OCI-LY7 (cell line): ENCODE data around the gene FRMD1. TPM values are rescaled to one million over a fixed set of nuclear protein-coding genes. Genes with fewer than 3 reads are reported as not detected.

Source experiments
- BruUV-seq: library from RNA; stranded (reverse); fragments of 400-500 nt; replicated peaks from 2 replicates; lab custom pipeline; 2021; lab: Mats Ljungman, UMichigan
- CTCF ChIA-PET: fragments of 300-600 bp; sonication (Branson Sonifier 250); formaldehyde crosslinking; loops from one replicate; lab custom pipeline; 2022; ENCODE audit warnings: antibody characterized with exemption; ENCODE audit not compliant: unreplicated experiment; lab: Charles Lee
- POLR2A ChIA-PET: fragments of 300-600 bp; sonication (Branson Sonifier 250); formaldehyde crosslinking; loops from one replicate; lab custom pipeline; 2022; ENCODE audit warnings: antibody characterized with exemption; lab: Charles Lee
- DNase-seq: peaks from one replicate; pipeline ENCODE4 v3.0.0-alpha.2; 2015; ENCODE audit warnings: low spot score
- H2AFZ ChIP-seq: fragments of 200-600 bp; sonication (generic), shearing (Covaris generic); 2 replicates; pipeline ENCODE4 v1.6.1; 2014; ENCODE audit warnings: mild to moderate bottlenecking, antibody characterized with exemption, low read length, moderate library complexity
- H3K27ac ChIP-seq: fragments of 200-600 bp; sonication (generic); 2 replicates; pipeline ENCODE4 v1.5.1; 2014; ENCODE audit warnings: mixed run types, low read depth, mild to moderate bottlenecking, moderate library complexity, low read length, inconsistent platforms; ENCODE audit not compliant: poor library complexity, severe bottlenecking
- H3K36me3 ChIP-seq: fragments of 200-600 bp; sonication (generic); 2 replicates; pipeline ENCODE4 v1.6.1; 2014; ENCODE audit warnings: mild to moderate bottlenecking, antibody characterized with exemption, low read length, moderate library complexity, mixed read lengths; ENCODE audit not compliant: insufficient read depth
- H3K4me1 ChIP-seq: fragments of 200-600 bp; sonication (generic); 2 replicates; pipeline ENCODE4 v1.5.1; 2014; ENCODE audit warnings: mild to moderate bottlenecking, low read length; ENCODE audit not compliant: insufficient read depth, poor library complexity, severe bottlenecking
- H3K4me2 ChIP-seq: fragments of 200-600 bp; sonication (generic); 2 replicates; pipeline ENCODE4 v1.6.1; 2014; ENCODE audit warnings: mild to moderate bottlenecking, low read length
- H3K4me3 ChIP-seq: fragments of 200-600 bp; sonication (generic); 2 replicates; pipeline ENCODE4 v1.5.1; 2014; ENCODE audit warnings: mild to moderate bottlenecking, low read depth, low read length; ENCODE audit not compliant: poor library complexity, severe bottlenecking
- H3K79me2 ChIP-seq: fragments of 200-600 bp; sonication (generic); 2 replicates; pipeline ENCODE4 v1.6.1; 2016; ENCODE audit warnings: low read depth, mild to moderate bottlenecking, low read length, moderate library complexity, mixed read lengths; ENCODE audit not compliant: insufficient read depth
- H3K9me2 ChIP-seq: fragments of 200-600 bp; sonication (generic); 2 replicates; pipeline ENCODE4 v1.6.1; 2016; ENCODE audit warnings: mild to moderate bottlenecking, low read length, mixed read lengths; ENCODE audit not compliant: insufficient read depth
- H3K9me3 ChIP-seq: fragments of 200-600 bp; sonication (generic); 2 replicates; pipeline ENCODE4 v1.6.1; 2014; ENCODE audit warnings: mild to moderate bottlenecking, mixed run types, low read length, mixed read lengths
- H4K20me1 ChIP-seq: fragments of 200-600 bp; sonication (generic); 2 replicates; pipeline ENCODE4 v1.6.1; 2014; ENCODE audit warnings: mild to moderate bottlenecking, antibody characterized with exemption, low read length, moderate library complexity, mixed read lengths; ENCODE audit not compliant: insufficient read depth
- EZH2phosphoT487 ChIP-seq: fragments of 200-600 bp; sonication (generic); IDR thresholded peaks from 2 replicates; pipeline ENCODE4 v1.6.1; 2018; ENCODE audit warnings: low read depth, borderline replicate concordance, mild to moderate bottlenecking, mixed run types, antibody characterized with exemption, low read length, moderate library complexity, mixed read lengths
- intact Hi-C: fragments of 100-400 bp; cut with micrococcal nuclease; formaldehyde crosslinking; loops from one replicate; pipeline ENCODE4 v1.10.0; 2022; ENCODE audit not compliant: unreplicated experiment
- total RNA-seq, 2 experiments: library from RNA; depleted of rRNA in 1 of 2; stranded (reverse); fragments of >200 nt in 1 of 2; shearing (Covaris generic) in 1 of 2; gene quantifications; 2 replicates each; pipeline ENCODE4 v1.2.3, GENCODE V29; 2014 to 2022
- TF ChIP-seq, protein P1 (sequence below): fragments of 200-600 bp; sonication (generic); conservative IDR thresholded peaks from 2 replicates; pipeline ENCODE4 v1.5.1; 2014; ENCODE audit warnings: mild to moderate bottlenecking, antibody characterized with exemption, low read length, moderate library complexity, mixed read lengths

FRMD1 gene
- total RNA-seq, 2 experiments from 2014 or later, result not detected

DNA sequence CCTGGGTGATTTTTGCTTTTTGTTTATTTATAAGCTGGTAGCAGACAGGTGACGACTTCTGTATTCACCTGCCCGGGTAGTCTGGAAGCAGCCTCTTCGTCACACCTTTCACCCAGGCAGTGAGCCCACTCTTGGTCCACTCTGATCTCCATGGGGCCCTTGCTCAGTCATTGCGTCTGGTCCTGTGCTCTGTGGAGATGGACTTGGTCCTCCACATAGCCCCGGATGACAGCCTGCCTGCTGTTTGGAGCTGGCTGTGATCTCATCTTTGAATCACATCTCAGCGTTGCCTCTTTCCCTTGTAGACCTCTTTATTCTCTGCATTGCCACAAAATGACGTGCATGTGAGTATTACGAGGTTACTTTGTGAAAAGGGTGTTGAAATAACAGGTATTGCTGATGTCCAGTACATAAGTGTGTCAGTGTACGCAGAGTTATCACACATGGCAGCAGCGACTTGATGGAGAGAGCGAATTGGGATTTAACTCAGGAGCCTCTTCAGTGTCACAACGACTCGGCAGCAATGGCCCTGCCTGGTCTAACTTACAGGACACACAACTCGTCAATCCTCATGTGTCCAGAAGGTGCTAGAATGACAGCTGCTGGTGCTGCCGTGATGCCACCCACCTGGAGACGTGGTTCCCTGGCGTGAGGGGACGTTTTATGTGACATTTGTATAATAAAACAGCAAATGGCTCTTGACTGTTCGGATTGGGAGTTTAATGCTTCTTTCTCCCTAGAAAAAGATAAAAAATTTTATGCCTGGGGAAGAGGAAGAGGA, 24.2 kb upstream of the FRMD1 start:
- H3K4me1 ChIP-seq, result no peaks in the 10 kb centered on the region
- H3K79me2 ChIP-seq, result no peaks in the 10 kb centered on the region
- BruUV-seq, result no TSS peak
- H3K9me3 ChIP-seq, result no peaks in the 10 kb centered on the region
- CTCF ChIA-PET, result no interaction called here
- TF ChIP-seq, protein P1, sequence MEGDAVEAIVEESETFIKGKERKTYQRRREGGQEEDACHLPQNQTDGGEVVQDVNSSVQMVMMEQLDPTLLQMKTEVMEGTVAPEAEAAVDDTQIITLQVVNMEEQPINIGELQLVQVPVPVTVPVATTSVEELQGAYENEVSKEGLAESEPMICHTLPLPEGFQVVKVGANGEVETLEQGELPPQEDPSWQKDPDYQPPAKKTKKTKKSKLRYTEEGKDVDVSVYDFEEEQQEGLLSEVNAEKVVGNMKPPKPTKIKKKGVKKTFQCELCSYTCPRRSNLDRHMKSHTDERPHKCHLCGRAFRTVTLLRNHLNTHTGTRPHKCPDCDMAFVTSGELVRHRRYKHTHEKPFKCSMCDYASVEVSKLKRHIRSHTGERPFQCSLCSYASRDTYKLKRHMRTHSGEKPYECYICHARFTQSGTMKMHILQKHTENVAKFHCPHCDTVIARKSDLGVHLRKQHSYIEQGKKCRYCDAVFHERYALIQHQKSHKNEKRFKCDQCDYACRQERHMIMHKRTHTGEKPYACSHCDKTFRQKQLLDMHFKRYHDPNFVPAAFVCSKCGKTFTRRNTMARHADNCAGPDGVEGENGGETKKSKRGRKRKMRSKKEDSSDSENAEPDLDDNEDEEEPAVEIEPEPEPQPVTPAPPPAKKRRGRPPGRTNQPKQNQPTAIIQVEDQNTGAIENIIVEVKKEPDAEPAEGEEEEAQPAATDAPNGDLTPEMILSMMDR, result no peak
- no peak for TF ChIP-seq EZH2phosphoT487
- POLR2A ChIA-PET, result no interaction called here
- H3K9me2 ChIP-seq, result no peaks in the 10 kb centered on the region
- H3K4me2 ChIP-seq, result no peak overlapping the region
- no peak overlapping the region for H3K4me3 ChIP-seq
- no peak overlapping the region for H3K27ac ChIP-seq
- H2AFZ ChIP-seq, result no peak overlapping the region
- no peaks in the 10 kb centered on the region for H3K36me3 ChIP-seq
- intact Hi-C loops, result no loop called here
- DNase-seq, result no peak
- no peaks in the 10 kb centered on the region for H4K20me1 ChIP-seq

DNA sequence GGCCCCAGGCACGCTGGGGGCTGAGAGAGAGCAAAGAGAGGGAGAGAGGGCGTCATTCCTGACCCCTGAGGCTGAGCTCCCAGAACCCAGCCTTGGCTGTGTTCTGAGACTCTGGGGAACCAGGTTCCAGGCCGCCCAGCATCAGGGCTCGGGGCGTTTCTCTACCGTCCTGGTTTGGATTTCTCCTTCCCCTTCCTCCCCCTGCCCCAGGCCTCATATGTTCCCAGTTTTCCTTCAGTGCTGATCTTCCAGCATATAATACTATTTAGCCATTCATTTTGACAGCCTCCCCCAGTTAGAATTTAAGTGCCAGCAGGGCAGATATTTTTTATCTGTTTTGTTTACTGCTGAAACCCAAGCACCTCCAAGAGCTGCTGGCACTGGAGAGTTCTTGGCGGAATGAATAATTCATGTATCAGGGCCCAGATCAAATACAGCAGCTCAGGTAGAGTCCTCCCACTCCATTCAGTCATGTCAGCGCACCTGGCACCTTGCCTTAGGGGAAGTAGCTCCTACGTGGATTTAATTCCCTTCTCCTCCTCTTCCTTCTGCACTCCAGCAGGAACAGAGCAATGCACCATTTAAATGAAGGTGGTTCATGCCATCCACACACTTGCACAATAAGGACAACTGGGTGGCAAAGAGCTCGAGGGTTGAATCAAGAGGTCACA, 23.4 kb upstream of the FRMD1 start:
- Histone ChIP-seq H3K4me1 (no peaks in the 10 kb centered on the region), H3K27ac (no peak overlapping the region), H3K9me3 (no peaks in the 10 kb centered on the region), H4K20me1 (no peaks in the 10 kb centered on the region), H3K4me2 (no peak overlapping the region), H3K79me2 (no peaks in the 10 kb centered on the region), H2AFZ (no peak overlapping the region), H3K9me2 (no peaks in the 10 kb centered on the region), H3K36me3 (no peaks in the 10 kb centered on the region), H3K4me3 (no peak overlapping the region)
- no peak for DNase-seq
- POLR2A ChIA-PET, result no interaction called here
- intact Hi-C loops, result no loop called here
- CTCF ChIA-PET, result no interaction called here
- no TSS peak for BruUV-seq
- TF ChIP-seq EZH2phosphoT487, result no peak
- TF ChIP-seq, protein P1, result no peak
